ENCODE measurements around the gene PRADC1.
"Not testable (repeated sequence)": the region's sequence is repeated elsewhere in the genome, so short reads cannot be mapped to it uniquely, and the experiment has no call there.

The PRADC1 gene

GRCh38 chr2:73265298-73266060 lies 32.4 kb upstream of the PRADC1 start:
- Histone ChIP-seq H3K9ac (ENCODE audit: low read depth in 1 of 2, low read length in 2 of 2) (no peak overlapping the region), H3K36me3 (ENCODE audit: control insufficient read depth in 1 of 2, insufficient read depth in 2 of 2, low read length in 2 of 2) (no peaks in the 10 kb centered on the region), H3K27ac (ENCODE audit: low read depth, low read length) (no peak overlapping the region), H3K27me3 (ENCODE audit: control insufficient read depth in 1 of 2, insufficient read depth in 2 of 2, low read length in 2 of 2) (peaks cover 4 to 14% of the 10 kb centered on the region in 2 donors), H3K4me3 (ENCODE audit: low read depth in 1 of 2, low read length in 2 of 2) (no peak overlapping the region), H3K9me3 (ENCODE audit: control insufficient read depth in 1 of 2, low read length in 2 of 2) (no peaks in the 10 kb centered on the region), H3K4me1 (ENCODE audit: control insufficient read depth in 1 of 2, insufficient read depth in 2 of 2, low read length in 2 of 2) (peaks cover 0 to 5% of the 10 kb centered on the region in 2 donors)

- Histone ChIP-seq H3K27me3 (ENCODE audit: control insufficient read depth in 1 of 2, insufficient read depth in 2 of 2, low read length in 2 of 2) (peaks cover 4 to 14% of the 10 kb centered on the region in 2 donors), H3K9me3 (ENCODE audit: control insufficient read depth in 1 of 2, low read length in 2 of 2) (no peaks in the 10 kb centered on the region), H3K36me3 (ENCODE audit: control insufficient read depth in 1 of 2, insufficient read depth in 2 of 2, low read length in 2 of 2) (no peaks in the 10 kb centered on the region), H3K4me3 (ENCODE audit: low read depth in 1 of 2, low read length in 2 of 2) (no peak overlapping the region), H3K4me1 (ENCODE audit: control insufficient read depth in 1 of 2, insufficient read depth in 2 of 2, low read length in 2 of 2) (peaks cover 0 to 5% of the 10 kb centered on the region in 2 donors), H3K9ac (ENCODE audit: low read depth in 1 of 2, low read length in 2 of 2) (no peak overlapping the region), H3K27ac (ENCODE audit: low read depth, low read length) (no peak overlapping the region)
Observed at GRCh38 chr2:73264783-73265182, 31.7 kb upstream of the PRADC1 start.

GRCh38 chr2:73264332-73264606 lies 31.2 kb upstream of the PRADC1 start:
- H3K4me3 ChIP-seq (ENCODE audit: low read depth in 1 of 2, low read length in 2 of 2), result no peak overlapping the region
- H3K9ac ChIP-seq (ENCODE audit: low read depth in 1 of 2, low read length in 2 of 2), result no peak overlapping the region
- peaks cover 0 to 5% of the 10 kb centered on the region in 2 donors for H3K4me1 ChIP-seq (ENCODE audit: control insufficient read depth in 1 of 2, insufficient read depth in 2 of 2, low read length in 2 of 2)
- no peaks in the 10 kb centered on the region for H3K36me3 ChIP-seq (ENCODE audit: control insufficient read depth in 1 of 2, insufficient read depth in 2 of 2, low read length in 2 of 2)
- H3K9me3 ChIP-seq (ENCODE audit: control insufficient read depth in 1 of 2, low read length in 2 of 2), result no peaks in the 10 kb centered on the region
- H3K27ac ChIP-seq (ENCODE audit: low read depth, low read length), result no peak overlapping the region
- peaks cover 4 to 14% of the 10 kb centered on the region in 2 donors for H3K27me3 ChIP-seq (ENCODE audit: control insufficient read depth in 1 of 2, insufficient read depth in 2 of 2, low read length in 2 of 2)

GRCh38 chr2:73263540-73264331 lies 30.7 kb upstream of the PRADC1 start:
- no peak overlapping the region for H3K9ac ChIP-seq (ENCODE audit: low read depth in 1 of 2, low read length in 2 of 2)
- peaks cover 4 to 14% of the 10 kb centered on the region in 2 donors for H3K27me3 ChIP-seq (ENCODE audit: control insufficient read depth in 1 of 2, insufficient read depth in 2 of 2, low read length in 2 of 2)
- H3K36me3 ChIP-seq (ENCODE audit: control insufficient read depth in 1 of 2, insufficient read depth in 2 of 2, low read length in 2 of 2), result no peaks in the 10 kb centered on the region
- peaks cover 0 to 5% of the 10 kb centered on the region in 2 donors for H3K4me1 ChIP-seq (ENCODE audit: control insufficient read depth in 1 of 2, insufficient read depth in 2 of 2, low read length in 2 of 2)
- H3K27ac ChIP-seq (ENCODE audit: low read depth, low read length), result no peak overlapping the region
- H3K4me3 ChIP-seq (ENCODE audit: low read depth in 1 of 2, low read length in 2 of 2), result no peak overlapping the region
- H3K9me3 ChIP-seq (ENCODE audit: control insufficient read depth in 1 of 2, low read length in 2 of 2), result no peaks in the 10 kb centered on the region

- H3K4me3 ChIP-seq (ENCODE audit: low read depth in 1 of 2, low read length in 2 of 2); H3K4me1 ChIP-seq (ENCODE audit: control insufficient read depth in 1 of 2, insufficient read depth in 2 of 2, low read length in 2 of 2); H3K9ac ChIP-seq (ENCODE audit: low read depth in 1 of 2, low read length in 2 of 2); H3K27ac ChIP-seq (ENCODE audit: low read depth, low read length); H3K9me3 ChIP-seq (ENCODE audit: control insufficient read depth in 1 of 2, low read length in 2 of 2); H3K27me3 ChIP-seq (ENCODE audit: control insufficient read depth in 1 of 2, insufficient read depth in 2 of 2, low read length in 2 of 2); H3K36me3 ChIP-seq (ENCODE audit: control insufficient read depth in 1 of 2, insufficient read depth in 2 of 2, low read length in 2 of 2): not testable (repeated sequence)
Observed at GRCh38 chr2:73262691-73263429, 29.8 kb upstream of the PRADC1 start.

GRCh38 chr2:73262108-73262651 lies 29.1 kb upstream of the PRADC1 start:
- Histone ChIP-seq H3K36me3 (ENCODE audit: control insufficient read depth in 1 of 2, insufficient read depth in 2 of 2, low read length in 2 of 2) (no peaks in the 10 kb centered on the region), H3K27me3 (ENCODE audit: control insufficient read depth in 1 of 2, insufficient read depth in 2 of 2, low read length in 2 of 2) (peaks cover 0 to 3% of the 10 kb centered on the region in 2 donors), H3K9ac (ENCODE audit: low read depth in 1 of 2, low read length in 2 of 2) (no peak overlapping the region), H3K4me1 (ENCODE audit: control insufficient read depth in 1 of 2, insufficient read depth in 2 of 2, low read length in 2 of 2) (no peaks in the 10 kb centered on the region), H3K4me3 (ENCODE audit: low read depth in 1 of 2, low read length in 2 of 2) (no peak overlapping the region), H3K9me3 (ENCODE audit: control insufficient read depth in 1 of 2, low read length in 2 of 2) (no peaks in the 10 kb centered on the region), H3K27ac (ENCODE audit: low read depth, low read length) (no peak overlapping the region)

- Histone ChIP-seq H3K27ac (ENCODE audit: low read depth, low read length) (no peak overlapping the region), H3K4me1 (ENCODE audit: control insufficient read depth in 1 of 2, insufficient read depth in 2 of 2, low read length in 2 of 2) (no peaks in the 10 kb centered on the region), H3K9me3 (ENCODE audit: control insufficient read depth in 1 of 2, low read length in 2 of 2) (no peaks in the 10 kb centered on the region), H3K36me3 (ENCODE audit: control insufficient read depth in 1 of 2, insufficient read depth in 2 of 2, low read length in 2 of 2) (no peaks in the 10 kb centered on the region), H3K4me3 (ENCODE audit: low read depth in 1 of 2, low read length in 2 of 2) (no peak overlapping the region), H3K9ac (ENCODE audit: low read depth in 1 of 2, low read length in 2 of 2) (no peak overlapping the region), H3K27me3 (ENCODE audit: control insufficient read depth in 1 of 2, insufficient read depth in 2 of 2, low read length in 2 of 2) (no peaks in the 10 kb centered on the region)
Observed at GRCh38 chr2:73260338-73260984, 27.4 kb upstream of the PRADC1 start.

- no peak overlapping the region for H3K9ac ChIP-seq (ENCODE audit: low read depth in 1 of 2, low read length in 2 of 2)
- no peak overlapping the region for H3K4me3 ChIP-seq (ENCODE audit: low read depth in 1 of 2, low read length in 2 of 2)
- no peaks in the 10 kb centered on the region for H3K4me1 ChIP-seq (ENCODE audit: control insufficient read depth in 1 of 2, insufficient read depth in 2 of 2, low read length in 2 of 2)
- H3K36me3 ChIP-seq (ENCODE audit: control insufficient read depth in 1 of 2, insufficient read depth in 2 of 2, low read length in 2 of 2), result no peaks in the 10 kb centered on the region
- no peaks in the 10 kb centered on the region for H3K9me3 ChIP-seq (ENCODE audit: control insufficient read depth in 1 of 2, low read length in 2 of 2)
- no peak overlapping the region for H3K27ac ChIP-seq (ENCODE audit: low read depth, low read length)
- H3K27me3 ChIP-seq (ENCODE audit: control insufficient read depth in 1 of 2, insufficient read depth in 2 of 2, low read length in 2 of 2), result no peaks in the 10 kb centered on the region
Observed at GRCh38 chr2:73259704-73260337, 26.8 kb upstream of the PRADC1 start.

GRCh38 chr2:73259276-73259675 lies 26.2 kb upstream of the PRADC1 start:
- no peak overlapping the region for H3K4me3 ChIP-seq (ENCODE audit: low read depth in 1 of 2, low read length in 2 of 2)
- H3K27me3 ChIP-seq (ENCODE audit: control insufficient read depth in 1 of 2, insufficient read depth in 2 of 2, low read length in 2 of 2), result no peaks in the 10 kb centered on the region
- H3K36me3 ChIP-seq (ENCODE audit: control insufficient read depth in 1 of 2, insufficient read depth in 2 of 2, low read length in 2 of 2), result peaks cover 0 to 5% of the 10 kb centered on the region in 2 donors
- no peak overlapping the region for H3K9ac ChIP-seq (ENCODE audit: low read depth in 1 of 2, low read length in 2 of 2)
- H3K4me1 ChIP-seq (ENCODE audit: control insufficient read depth in 1 of 2, insufficient read depth in 2 of 2, low read length in 2 of 2), result no peaks in the 10 kb centered on the region
- no peak overlapping the region for H3K27ac ChIP-seq (ENCODE audit: low read depth, low read length)
- no peaks in the 10 kb centered on the region for H3K9me3 ChIP-seq (ENCODE audit: control insufficient read depth in 1 of 2, low read length in 2 of 2)

Data from duodenal mucosa (tissue), 2 donors.